ENCODE data around the gene ANK3. TPM values are rescaled to one million over a fixed set of nuclear protein-coding genes. Genes with fewer than 3 reads are reported as not detected.
A peak's percentile ranks its signal among the peaks of the same experiment; 100 is the strongest.

Gene ANK3
- total and polyA plus RNA-seq, 7 donors: 10.8 to 86.7 (median 42.5) TPM

DNA sequence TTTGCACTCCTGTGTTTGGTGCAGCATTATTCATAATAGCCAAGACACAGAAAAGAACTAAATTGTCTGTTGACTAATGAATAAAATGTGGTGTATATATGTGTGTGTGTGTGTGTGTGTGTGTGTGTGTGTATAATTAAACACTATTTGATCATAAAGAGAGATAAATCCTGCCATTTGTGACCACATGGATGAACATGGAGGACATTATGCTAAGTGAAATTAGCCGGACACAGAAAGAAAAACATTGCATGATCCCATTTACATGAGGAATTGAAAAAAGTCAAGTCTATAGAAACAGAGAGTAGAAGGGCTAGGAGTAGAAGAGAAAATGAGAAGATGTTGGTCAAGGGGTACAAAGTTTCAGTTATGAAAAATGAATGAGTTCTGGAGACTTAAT lies 85.9 kb downstream of the ANK3 start:
- intact Hi-C loops (cut with DNase I): no loop called here
- TF ChIP-seq, protein P1, sequence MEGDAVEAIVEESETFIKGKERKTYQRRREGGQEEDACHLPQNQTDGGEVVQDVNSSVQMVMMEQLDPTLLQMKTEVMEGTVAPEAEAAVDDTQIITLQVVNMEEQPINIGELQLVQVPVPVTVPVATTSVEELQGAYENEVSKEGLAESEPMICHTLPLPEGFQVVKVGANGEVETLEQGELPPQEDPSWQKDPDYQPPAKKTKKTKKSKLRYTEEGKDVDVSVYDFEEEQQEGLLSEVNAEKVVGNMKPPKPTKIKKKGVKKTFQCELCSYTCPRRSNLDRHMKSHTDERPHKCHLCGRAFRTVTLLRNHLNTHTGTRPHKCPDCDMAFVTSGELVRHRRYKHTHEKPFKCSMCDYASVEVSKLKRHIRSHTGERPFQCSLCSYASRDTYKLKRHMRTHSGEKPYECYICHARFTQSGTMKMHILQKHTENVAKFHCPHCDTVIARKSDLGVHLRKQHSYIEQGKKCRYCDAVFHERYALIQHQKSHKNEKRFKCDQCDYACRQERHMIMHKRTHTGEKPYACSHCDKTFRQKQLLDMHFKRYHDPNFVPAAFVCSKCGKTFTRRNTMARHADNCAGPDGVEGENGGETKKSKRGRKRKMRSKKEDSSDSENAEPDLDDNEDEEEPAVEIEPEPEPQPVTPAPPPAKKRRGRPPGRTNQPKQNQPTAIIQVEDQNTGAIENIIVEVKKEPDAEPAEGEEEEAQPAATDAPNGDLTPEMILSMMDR (IDR thresholded peaks at IDR 0.05): no peak
- TF ChIP-seq EP300 (IDR thresholded peaks at IDR 0.05) (no peak), POLR2A (IDR thresholded peaks at IDR 0.05) (no peak), POLR2AphosphoS5 (IDR thresholded peaks at IDR 0.05) (no peak)
- Histone ChIP-seq H3K9me3 (no peaks in the 10 kb centered on the region), H3K36me3 (no peaks in the 10 kb centered on the region), H3K27ac (no peak overlapping the region), H3K27me3 (no peaks in the 10 kb centered on the region), H3K4me1 (no peaks in the 10 kb centered on the region), H3K4me3 (no peak overlapping the region)
- WGBS, 2 donors: 95 to 99% methylated on average over 1 of the region's 1 CpG
- no peak for DNase-seq

DNA sequence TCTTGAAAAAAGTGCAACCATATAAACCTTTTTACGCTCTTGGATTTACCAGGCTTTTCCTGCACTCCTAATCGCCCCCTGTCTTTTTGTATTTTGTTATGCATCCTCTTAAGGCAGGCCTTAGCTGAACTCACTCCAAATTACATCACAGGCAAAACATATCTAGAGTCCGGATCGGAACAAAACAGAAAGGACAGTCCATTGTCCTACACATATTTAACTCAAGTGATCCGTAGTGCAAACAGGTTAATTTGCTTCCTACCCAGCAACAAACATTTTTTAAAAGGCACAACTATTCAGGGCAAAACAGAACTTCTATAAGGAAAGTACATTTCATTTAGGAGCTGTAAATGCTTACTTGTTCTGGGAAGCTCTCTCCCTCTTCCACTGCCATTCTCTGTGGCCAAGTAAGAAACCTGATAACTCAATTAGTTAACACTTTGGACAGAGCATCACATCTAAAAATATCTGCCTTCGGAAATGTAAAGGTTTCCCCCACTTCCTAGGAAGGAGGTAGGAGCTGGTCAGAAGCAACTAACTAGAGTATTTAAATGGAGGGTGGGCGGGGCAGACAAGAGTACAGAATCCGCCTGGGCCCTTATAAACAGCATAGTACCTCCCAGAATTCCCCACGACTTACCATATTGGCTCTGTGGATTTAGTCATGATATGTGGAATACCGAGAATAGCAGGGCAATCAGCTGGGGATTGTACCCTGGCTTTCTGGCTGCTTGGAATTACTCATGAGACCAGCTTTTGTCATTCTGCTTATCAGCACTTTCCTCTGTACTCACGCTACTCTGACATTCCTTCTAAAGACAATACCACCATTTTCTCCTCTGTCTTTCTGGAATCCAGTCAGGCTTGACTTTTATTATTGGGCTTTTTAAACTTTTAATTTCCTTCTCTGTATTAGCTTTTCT lies 89.5 kb downstream of the ANK3 start:
- Histone ChIP-seq H3K4me3 (peak overlapping the region in 3 of 4 donors; percentile 4 to 22 (median 11)), H3K4me1 (no peaks in the 10 kb centered on the region), H3K27ac (peak overlapping the region in 3 of 4 donors; percentile 35 to 51 (median 36)), H3K36me3 (no peaks in the 10 kb centered on the region), H3K27me3 (no peaks in the 10 kb centered on the region), H3K9me3 (no peaks in the 10 kb centered on the region)
- intact Hi-C loops (cut with DNase I): no loop called here
- no peak for DNase-seq
- WGBS, 2 donors: 86 to 89% methylated on average over 11 of the region's 11 CpGs
- TF ChIP-seq POLR2AphosphoS5 (IDR thresholded peaks at IDR 0.05) (peak in 1 of 4 donors; percentile 51), POLR2A (IDR thresholded peaks at IDR 0.05) (no peak), EP300 (IDR thresholded peaks at IDR 0.05) (no peak)
- TF ChIP-seq, protein P1 (IDR thresholded peaks at IDR 0.05): no peak

DNA sequence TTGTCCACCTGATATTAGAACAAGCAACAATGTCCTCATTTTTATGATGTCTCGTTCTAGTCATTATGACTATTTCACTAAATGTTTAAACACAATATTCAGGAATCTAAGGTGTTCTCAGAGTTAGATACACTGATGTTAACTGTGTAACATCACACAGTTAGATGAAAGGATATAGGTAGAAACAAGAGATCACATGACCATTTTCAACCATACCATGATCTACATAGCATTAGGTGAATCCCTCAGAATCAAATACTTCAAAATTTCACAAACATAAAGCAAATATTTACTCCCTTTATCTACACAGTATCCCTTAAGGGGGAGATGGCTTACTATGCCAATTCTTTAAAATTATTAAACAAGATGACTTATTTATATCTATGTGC lies 90.3 kb downstream of the ANK3 start:
- H3K36me3 ChIP-seq: no peaks in the 10 kb centered on the region
- H3K9me3 ChIP-seq: no peaks in the 10 kb centered on the region
- no peak for TF ChIP-seq EP300 (IDR thresholded peaks at IDR 0.05)
- H3K4me3 ChIP-seq: peak overlapping the region in 2 of 4 donors; percentile 4 to 22
- no peaks in the 10 kb centered on the region for H3K27me3 ChIP-seq
- no peaks in the 10 kb centered on the region for H3K4me1 ChIP-seq
- DNase-seq: no peak
- peak overlapping the region in 3 of 4 donors; percentile 9 to 51 (median 36) for H3K27ac ChIP-seq
- intact Hi-C loops (cut with DNase I): no loop called here
- 76 to 84% methylated on average over 1 of the region's 1 CpG for WGBS, 2 donors

DNA sequence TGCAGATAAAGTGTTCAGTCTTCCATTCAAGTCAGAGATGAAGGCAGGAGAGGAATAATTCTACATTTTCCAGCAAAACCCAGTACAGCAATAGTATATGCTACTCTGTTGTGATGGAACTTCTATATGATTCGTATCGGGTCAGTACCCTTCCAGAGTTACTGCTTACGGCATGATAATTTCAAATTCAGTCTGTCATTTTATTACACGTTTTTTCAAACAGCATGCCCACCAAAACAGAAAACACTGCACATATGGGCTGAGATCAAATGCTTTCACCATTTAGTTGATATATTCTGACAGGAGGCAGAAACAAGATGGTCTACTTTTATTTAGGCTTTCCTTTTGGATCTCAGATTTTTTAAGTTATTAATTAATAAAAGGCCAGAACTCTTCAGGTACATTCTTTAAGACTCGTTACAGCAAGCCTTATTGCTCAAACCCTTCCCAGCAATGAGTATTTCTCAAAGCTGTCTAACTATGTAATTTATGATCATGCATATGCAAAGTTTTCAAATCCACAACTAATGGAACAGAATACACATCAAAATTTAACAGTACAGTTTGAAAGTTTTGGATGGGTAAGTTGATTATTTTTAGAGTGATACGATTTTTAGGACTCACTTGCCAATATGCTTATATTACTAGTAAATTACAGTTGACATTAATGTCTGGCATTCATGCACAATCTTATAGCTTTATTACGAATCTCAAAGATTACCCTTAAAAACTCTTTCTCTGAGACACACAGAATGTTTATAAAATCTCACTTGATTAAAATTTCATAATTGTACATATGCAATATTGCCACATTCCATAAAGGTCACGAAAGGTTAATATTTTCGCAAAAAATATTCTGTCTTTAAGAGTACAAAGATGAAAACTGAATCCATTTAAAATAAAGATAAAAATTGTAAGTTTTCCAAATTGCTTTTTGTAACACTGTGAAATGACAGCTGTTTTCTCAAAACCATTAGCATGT lies 91.0 kb downstream of the ANK3 start:
- intact Hi-C loops (cut with DNase I): no loop called here
- Histone ChIP-seq H3K27ac (peak overlapping the region; percentile 3 to 51 (median 8)), H3K27me3 (no peaks in the 10 kb centered on the region), H3K36me3 (no peaks in the 10 kb centered on the region), H3K4me3 (peak overlapping the region in 3 of 4 donors; percentile 6 to 22 (median 13)), H3K4me1 (peaks cover 0 to 5% (median 0%) of the 10 kb centered on the region in 4 donors), H3K9me3 (no peaks in the 10 kb centered on the region)
- DNase-seq: no peak
- no peak for TF ChIP-seq POLR2A (IDR thresholded peaks at IDR 0.05)
- TF ChIP-seq, protein P1 (IDR thresholded peaks at IDR 0.05): no peak
- no peak for TF ChIP-seq POLR2AphosphoS5 (IDR thresholded peaks at IDR 0.05)
- TF ChIP-seq EP300 (IDR thresholded peaks at IDR 0.05): no peak
- WGBS, 2 donors: 90% methylated on average over 9 of the region's 9 CpGs

All from sigmoid colon (tissue), 7 donors.